ENCODE results near the gene BET1L.

The BET1L gene

DNA sequence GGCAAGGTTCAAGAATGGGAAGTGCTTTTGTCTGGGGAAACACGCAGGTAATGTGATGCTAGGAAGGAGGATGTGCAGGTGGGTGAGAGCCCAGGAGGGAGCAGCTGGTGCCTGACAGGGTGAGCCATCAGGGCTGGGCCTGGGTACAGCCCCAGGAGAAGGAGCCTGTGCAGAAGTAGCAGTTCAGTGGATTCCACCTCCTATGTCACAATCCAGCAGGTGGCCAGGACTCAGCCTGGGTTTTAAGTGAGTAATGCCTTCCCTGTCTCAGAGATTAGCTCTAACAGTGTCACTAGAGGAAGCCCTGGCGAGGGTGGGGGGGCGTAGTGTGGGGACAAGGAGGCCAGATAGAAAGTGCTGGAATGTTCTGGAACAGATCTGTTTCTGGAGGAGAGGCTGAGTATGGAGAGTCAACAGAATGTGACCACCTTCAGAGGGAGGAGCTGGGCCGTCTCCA lies 8.4 kb upstream of the BET1L start:
- H3K9me3 ChIP-seq (replicated peaks in 1 of 2; ENCODE audit: control insufficient read depth in 2 of 2, insufficient read depth in 1 of 2, low read depth in 1 of 2, low read length in 2 of 2): no peaks in the 10 kb centered on the region
- H3K4me1 ChIP-seq (ENCODE audit: control insufficient read depth in 2 of 2, insufficient read depth in 1 of 2, low read depth in 1 of 2, low read length in 2 of 2): no peaks in the 10 kb centered on the region
- no peak overlapping the region for H2BK120ac ChIP-seq (ENCODE audit: low read depth, low read length)
- H3K18ac ChIP-seq (ENCODE audit: low read length): no peak overlapping the region
- H2AFZ ChIP-seq (ENCODE audit: low read length): no peak overlapping the region
- no peak overlapping the region for H3K4me3 ChIP-seq (ENCODE audit: low read length in 2 of 2)
- peaks cover 56 to 83% of the 10 kb centered on the region in 2 donors for H3K36me3 ChIP-seq (replicated peaks in 1 of 2; ENCODE audit: control insufficient read depth in 2 of 2, insufficient read depth in 2 of 2, low read length in 2 of 2)
- no peak overlapping the region for H2BK12ac ChIP-seq (ENCODE audit: low read length)
- no peak overlapping the region for H4K8ac ChIP-seq (ENCODE audit: low read depth, low read length)
- H2BK15ac ChIP-seq (ENCODE audit: low read length): no peak overlapping the region
- H3K23ac ChIP-seq (ENCODE audit: low read depth, low read length, poor library complexity): no peak overlapping the region
- H3K14ac ChIP-seq (ENCODE audit: low read length): no peak overlapping the region
- H3K79me1 ChIP-seq (ENCODE audit: low read depth, low read length): peaks cover 7% of the 10 kb centered on the region
- no peak overlapping the region for H3K4ac ChIP-seq (ENCODE audit: low read length)
- WGBS, 2 donors (ENCODE audit: extremely low coverage in 2 of 2, insufficient read length in 2 of 2, insufficient replicate concordance in 1 of 2): no CpG with 5 or more reads among the region's 4 CpGs
- no peak overlapping the region for H3K4me2 ChIP-seq (ENCODE audit: insufficient read depth, low read length, poor library complexity, severe bottlenecking)
- H4K91ac ChIP-seq (ENCODE audit: low read depth, low read length, poor library complexity): no peak overlapping the region
- H2BK5ac ChIP-seq (ENCODE audit: low read length): no peak overlapping the region
- no peak for DNase-seq (ENCODE audit: low spot score)
- H3K27ac ChIP-seq (replicated peaks; ENCODE audit: low read length): no peak overlapping the region
- H3K27me3 ChIP-seq (ENCODE audit: control insufficient read depth in 3 of 3, insufficient read depth in 3 of 3, low read depth in 1 of 3, low read length in 3 of 3): no peaks in the 10 kb centered on the region
- no peak overlapping the region for H2AK5ac ChIP-seq (ENCODE audit: low read depth, low read length)
- H3K9ac ChIP-seq (ENCODE audit: low read depth, low read length, poor library complexity): no peak overlapping the region

DNA sequence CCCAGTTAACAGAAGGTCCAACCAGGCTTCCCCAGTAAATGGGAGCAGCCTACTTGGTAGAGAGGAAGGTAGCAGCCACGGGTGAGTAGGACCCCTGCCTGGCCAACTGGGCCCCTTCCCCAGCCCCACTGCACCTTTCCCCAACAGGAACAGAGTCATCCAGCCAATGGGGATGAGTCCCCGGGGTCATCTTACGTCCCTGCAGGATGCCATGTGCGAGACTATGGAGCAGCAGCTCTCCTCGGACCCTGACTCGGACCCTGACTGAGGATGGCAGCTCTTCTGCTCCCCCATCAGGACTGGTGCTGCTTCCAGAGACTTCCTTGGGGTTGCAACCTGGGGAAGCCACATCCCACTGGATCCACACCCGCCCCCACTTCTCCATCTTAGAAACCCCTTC lies 6.9 kb upstream of the BET1L start:
- WGBS, 2 donors (ENCODE audit: extremely low coverage in 2 of 2, insufficient read length in 2 of 2, insufficient replicate concordance in 1 of 2): no CpG with 5 or more reads among the region's 7 CpGs
- H3K36me3 ChIP-seq (replicated peaks in 1 of 2; ENCODE audit: control insufficient read depth in 2 of 2, insufficient read depth in 2 of 2, low read length in 2 of 2): peaks cover 65 to 92% of the 10 kb centered on the region in 2 donors
- no peak overlapping the region for H4K8ac ChIP-seq (ENCODE audit: low read depth, low read length)

DNA sequence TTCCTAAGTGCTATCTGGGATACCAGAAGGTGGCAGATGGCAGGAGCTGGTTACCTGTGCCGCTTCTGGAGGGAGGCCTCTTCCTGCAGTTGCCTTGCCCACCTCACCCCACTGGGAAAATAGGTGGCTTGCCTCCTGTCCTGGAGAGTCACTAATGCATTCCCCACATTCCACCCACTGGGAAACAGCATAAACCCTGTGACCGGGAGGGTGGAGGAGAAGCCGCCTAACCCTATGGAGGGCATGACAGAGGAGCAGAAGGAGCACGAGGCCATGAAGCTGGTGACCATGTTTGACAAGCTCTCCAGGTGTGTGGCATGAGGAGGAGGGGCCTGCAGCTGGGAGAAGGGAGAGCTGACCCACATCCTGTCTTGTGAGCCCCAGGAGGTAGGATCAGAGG lies 5.9 kb upstream of the BET1L start:
- no peak overlapping the region for H3K4me2 ChIP-seq (ENCODE audit: insufficient read depth, low read length, poor library complexity, severe bottlenecking)
- peaks cover 64 to 83% of the 10 kb centered on the region in 2 donors for H3K36me3 ChIP-seq (replicated peaks in 1 of 2; ENCODE audit: control insufficient read depth in 2 of 2, insufficient read depth in 2 of 2, low read length in 2 of 2)
- no peak overlapping the region for H3K18ac ChIP-seq (ENCODE audit: low read length)
- H4K91ac ChIP-seq (ENCODE audit: low read depth, low read length, poor library complexity): no peak overlapping the region
- H3K23ac ChIP-seq (ENCODE audit: low read depth, low read length, poor library complexity): no peak overlapping the region
- H2BK15ac ChIP-seq (ENCODE audit: low read length): no peak overlapping the region
- H3K27me3 ChIP-seq (ENCODE audit: control insufficient read depth in 3 of 3, insufficient read depth in 3 of 3, low read depth in 1 of 3, low read length in 3 of 3): no peaks in the 10 kb centered on the region
- no peak overlapping the region for H2BK120ac ChIP-seq (ENCODE audit: low read depth, low read length)
- WGBS, 2 donors (ENCODE audit: extremely low coverage in 2 of 2, insufficient read length in 2 of 2, insufficient replicate concordance in 1 of 2): no CpG with 5 or more reads among the region's 4 CpGs
- H3K79me1 ChIP-seq (ENCODE audit: low read depth, low read length): peaks cover 20% of the 10 kb centered on the region
- no peak overlapping the region for H3K27ac ChIP-seq (replicated peaks; ENCODE audit: low read length)
- no peak overlapping the region for H4K8ac ChIP-seq (ENCODE audit: low read depth, low read length)
- no peak overlapping the region for H3K4ac ChIP-seq (ENCODE audit: low read length)
- H3K9me3 ChIP-seq (replicated peaks in 1 of 2; ENCODE audit: control insufficient read depth in 2 of 2, insufficient read depth in 1 of 2, low read depth in 1 of 2, low read length in 2 of 2): no peaks in the 10 kb centered on the region
- no peak overlapping the region for H3K4me3 ChIP-seq (ENCODE audit: low read length in 2 of 2)
- no peak overlapping the region for H2AK5ac ChIP-seq (ENCODE audit: low read depth, low read length)
- peaks cover 9 to 11% of the 10 kb centered on the region in 2 donors for H3K4me1 ChIP-seq (ENCODE audit: control insufficient read depth in 2 of 2, insufficient read depth in 1 of 2, low read depth in 1 of 2, low read length in 2 of 2)
- DNase-seq (ENCODE audit: low spot score): no peak
- no peak overlapping the region for H2BK5ac ChIP-seq (ENCODE audit: low read length)
- H2BK12ac ChIP-seq (ENCODE audit: low read length): no peak overlapping the region
- H3K14ac ChIP-seq (ENCODE audit: low read length): no peak overlapping the region
- H2AFZ ChIP-seq (ENCODE audit: low read length): no peak overlapping the region
- no peak overlapping the region for H3K9ac ChIP-seq (ENCODE audit: low read depth, low read length, poor library complexity)

More for the DNA sequence above, 6.9 kb upstream of the BET1L start:
- Histone ChIP-seq H3K4me1 (ENCODE audit: control insufficient read depth in 2 of 2, insufficient read depth in 1 of 2, low read depth in 1 of 2, low read length in 2 of 2) (peaks cover 9% of the 10 kb centered on the region in 2 donors), H3K4me2 (ENCODE audit: insufficient read depth, low read length, poor library complexity, severe bottlenecking) (no peak overlapping the region), H3K4ac (ENCODE audit: low read length) (no peak overlapping the region), H3K27me3 (ENCODE audit: control insufficient read depth in 3 of 3, insufficient read depth in 3 of 3, low read depth in 1 of 3, low read length in 3 of 3) (no peaks in the 10 kb centered on the region), H3K9ac (ENCODE audit: low read depth, low read length, poor library complexity) (no peak overlapping the region), H3K23ac (ENCODE audit: low read depth, low read length, poor library complexity) (peak overlapping the region; percentile 46), H2BK5ac (ENCODE audit: low read length) (no peak overlapping the region), H2AK5ac (ENCODE audit: low read depth, low read length) (no peak overlapping the region), H3K18ac (ENCODE audit: low read length) (no peak overlapping the region), H3K4me3 (ENCODE audit: low read length in 2 of 2) (no peak overlapping the region), H3K14ac (ENCODE audit: low read length) (no peak overlapping the region), H2BK15ac (ENCODE audit: low read length) (no peak overlapping the region), H2AFZ (ENCODE audit: low read length) (no peak overlapping the region), H4K91ac (ENCODE audit: low read depth, low read length, poor library complexity) (no peak overlapping the region), H3K79me1 (ENCODE audit: low read depth, low read length) (peaks cover 17% of the 10 kb centered on the region), H2BK120ac (ENCODE audit: low read depth, low read length) (no peak overlapping the region), H3K27ac (replicated peaks; ENCODE audit: low read length) (no peak overlapping the region), H2BK12ac (ENCODE audit: low read length) (no peak overlapping the region), H3K9me3 (replicated peaks in 1 of 2; ENCODE audit: control insufficient read depth in 2 of 2, insufficient read depth in 1 of 2, low read depth in 1 of 2, low read length in 2 of 2) (no peaks in the 10 kb centered on the region)
- no peak for DNase-seq (ENCODE audit: low spot score)

DNA sequence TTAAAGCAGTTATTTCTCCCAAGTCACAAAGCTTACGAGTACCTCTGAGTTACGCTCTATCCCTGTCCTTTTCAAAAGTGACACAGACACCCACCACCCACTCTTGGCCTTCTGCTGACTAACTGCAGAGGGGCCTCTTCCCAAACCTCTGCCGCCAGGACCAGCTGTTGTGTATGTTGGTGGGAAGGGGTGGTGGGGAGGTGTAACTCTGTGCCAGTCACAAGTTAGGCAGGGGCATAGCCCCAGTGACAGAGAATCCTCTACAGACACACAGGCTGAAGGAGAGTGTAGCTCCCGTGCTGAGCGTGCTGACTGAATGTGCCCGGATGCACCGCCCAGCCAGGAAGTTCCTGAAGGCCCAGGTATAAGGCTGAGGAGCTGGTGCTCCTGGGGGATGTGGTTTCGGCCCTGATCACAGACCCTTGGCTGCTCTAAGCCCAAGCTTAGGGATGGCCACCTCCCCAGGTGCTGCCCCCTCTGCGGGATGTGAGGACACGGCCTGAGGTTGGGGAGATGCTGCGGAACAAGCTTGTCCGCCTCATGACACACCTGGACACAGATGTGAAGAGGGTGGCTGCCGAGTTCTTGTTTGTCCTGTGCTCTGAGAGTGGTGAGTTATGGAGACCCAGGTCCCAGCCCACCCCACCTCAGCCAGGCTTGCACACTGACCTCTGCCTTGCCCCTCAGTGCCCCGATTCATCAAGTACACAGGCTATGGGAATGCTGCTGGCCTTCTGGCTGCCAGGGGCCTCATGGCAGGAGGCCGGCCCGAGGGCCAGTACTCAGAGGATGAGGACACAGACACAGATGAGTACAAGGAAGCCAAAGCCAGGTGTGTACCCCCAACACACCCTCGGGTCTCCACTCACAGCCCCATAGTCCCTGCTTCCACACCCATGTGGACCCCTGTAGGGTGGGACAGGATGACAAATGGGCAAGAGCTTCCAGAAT lies 5.2 kb upstream of the BET1L start:
- H3K27ac ChIP-seq (replicated peaks; ENCODE audit: low read length): no peak overlapping the region
- no peaks in the 10 kb centered on the region for H3K9me3 ChIP-seq (replicated peaks in 1 of 2; ENCODE audit: control insufficient read depth in 2 of 2, insufficient read depth in 1 of 2, low read depth in 1 of 2, low read length in 2 of 2)
- H2BK15ac ChIP-seq (ENCODE audit: low read length): no peak overlapping the region
- no peak overlapping the region for H3K4me2 ChIP-seq (ENCODE audit: insufficient read depth, low read length, poor library complexity, severe bottlenecking)
- H4K8ac ChIP-seq (ENCODE audit: low read depth, low read length): no peak overlapping the region
- H3K23ac ChIP-seq (ENCODE audit: low read depth, low read length, poor library complexity): peak overlapping the region; percentile 34
- H2AFZ ChIP-seq (ENCODE audit: low read length): no peak overlapping the region
- no peak overlapping the region for H3K9ac ChIP-seq (ENCODE audit: low read depth, low read length, poor library complexity)
- no peak overlapping the region for H3K4ac ChIP-seq (ENCODE audit: low read length)
- no peak overlapping the region for H2BK120ac ChIP-seq (ENCODE audit: low read depth, low read length)
- peaks cover 20% of the 10 kb centered on the region for H3K79me1 ChIP-seq (ENCODE audit: low read depth, low read length)
- H2BK12ac ChIP-seq (ENCODE audit: low read length): no peak overlapping the region
- H3K27me3 ChIP-seq (ENCODE audit: control insufficient read depth in 3 of 3, insufficient read depth in 3 of 3, low read depth in 1 of 3, low read length in 3 of 3): no peaks in the 10 kb centered on the region
- no peak overlapping the region for H3K18ac ChIP-seq (ENCODE audit: low read length)
- H2BK5ac ChIP-seq (ENCODE audit: low read length): no peak overlapping the region
- H3K4me3 ChIP-seq (ENCODE audit: low read length in 2 of 2): peak overlapping the region in 1 of 2 donors; percentile 15
- H2AK5ac ChIP-seq (ENCODE audit: low read depth, low read length): no peak overlapping the region
- no peak overlapping the region for H3K14ac ChIP-seq (ENCODE audit: low read length)
- H4K91ac ChIP-seq (ENCODE audit: low read depth, low read length, poor library complexity): no peak overlapping the region
- no peak for DNase-seq (ENCODE audit: low spot score)
- no CpG with 5 or more reads among the region's 17 CpGs for WGBS, 2 donors (ENCODE audit: extremely low coverage in 2 of 2, insufficient read length in 2 of 2, insufficient replicate concordance in 1 of 2)
- H3K36me3 ChIP-seq (replicated peaks in 1 of 2; ENCODE audit: control insufficient read depth in 2 of 2, insufficient read depth in 2 of 2, low read length in 2 of 2): peaks cover 63 to 77% of the 10 kb centered on the region in 2 donors
- peaks cover 9 to 11% of the 10 kb centered on the region in 2 donors for H3K4me1 ChIP-seq (ENCODE audit: control insufficient read depth in 2 of 2, insufficient read depth in 1 of 2, low read depth in 1 of 2, low read length in 2 of 2)
